Stimulated activated CD4-positive, alpha-beta T cell treated with anti-CD3 and anti-CD28 coated beads, Interleukin-4, amount 100 ng/mL, for 24 hours (primary cell): ENCODE data around the gene CCR5.
"Not testable (repeated sequence)": the region's sequence is repeated elsewhere in the genome, so short reads cannot be mapped to it uniquely, and the experiment has no call there.

Experiments used
- DNase-seq: peaks from one replicate; pipeline ENCODE4 v3.0.0-alpha.2; 2020

CCR5 gene

GRCh38 chr3:46388847-46389246, 18.1 kb downstream of the CCR5 start:
- not testable (repeated sequence) for DNase-seq

- no peak for DNase-seq
Observed at GRCh38 chr3:46389306-46389705, 18.6 kb downstream of the CCR5 start.

GRCh38 chr3:46391526-46391925, 20.8 kb downstream of the CCR5 start:
- DNase-seq: not testable (repeated sequence)

- DNase-seq: no peak
Observed at GRCh38 chr3:46393011-46393410, 22.3 kb downstream of the CCR5 start.

GRCh38 chr3:46393554-46394434, 23.0 kb downstream of the CCR5 start:
- no peak for DNase-seq

GRCh38 chr3:46395210-46395661, 24.5 kb downstream of the CCR5 start:
- DNase-seq: no peak

GRCh38 chr3:46395766-46396530, 25.2 kb downstream of the CCR5 start:
- DNase-seq: no peak

- DNase-seq: no peak
Observed at GRCh38 chr3:46397111-46397510, 26.4 kb downstream of the CCR5 start.

GRCh38 chr3:46398186-46398955, 27.6 kb downstream of the CCR5 start:
- DNase-seq: no peak

GRCh38 chr3:46399098-46399497, 28.4 kb downstream of the CCR5 start:
- no peak for DNase-seq

- DNase-seq: no peak
Observed at GRCh38 chr3:46399557-46399956, 28.8 kb downstream of the CCR5 start.

GRCh38 chr3:46400000-46400734, 29.4 kb downstream of the CCR5 start:
- no peak for DNase-seq

- DNase-seq: no peak
Observed at GRCh38 chr3:46400846-46401245, 30.1 kb downstream of the CCR5 start.

- DNase-seq: no peak
Observed at GRCh38 chr3:46401579-46401978, 30.8 kb downstream of the CCR5 start.

- DNase-seq: not testable (repeated sequence)
Observed at GRCh38 chr3:46402902-46403301, 32.2 kb downstream of the CCR5 start.

GRCh38 chr3:46405301-46406019, 34.7 kb downstream of the CCR5 start:
- no peak for DNase-seq

- DNase-seq: no peak
Observed at GRCh38 chr3:46406443-46406787, 35.7 kb downstream of the CCR5 start.

GRCh38 chr3:46406788-46407611, 36.3 kb downstream of the CCR5 start, which contains the start of the genes CCR5AS and CCRL2:
TSS of gene CCR5AS (minus strand) at chr3:46407066.
TSS of gene CCRL2 (plus strand) at chr3:46407259. CDS start at chr3:46408080, 821 bp downstream.
- peak; percentile 20 for DNase-seq

GRCh38 chr3:46407970-46408369, 37.2 kb downstream of the CCR5 start:
- DNase-seq: no peak

- no peak for DNase-seq
Observed at GRCh38 chr3:46408853-46409252, 38.1 kb downstream of the CCR5 start.
